Measurements from ENCODE around the gene MYOG. TPM values are rescaled to one million over a fixed set of nuclear protein-coding genes. Genes with fewer than 3 reads are reported as not detected.

MYOG gene
- total RNA-seq, 4 donors from 2014 or later: not detected

DNA sequence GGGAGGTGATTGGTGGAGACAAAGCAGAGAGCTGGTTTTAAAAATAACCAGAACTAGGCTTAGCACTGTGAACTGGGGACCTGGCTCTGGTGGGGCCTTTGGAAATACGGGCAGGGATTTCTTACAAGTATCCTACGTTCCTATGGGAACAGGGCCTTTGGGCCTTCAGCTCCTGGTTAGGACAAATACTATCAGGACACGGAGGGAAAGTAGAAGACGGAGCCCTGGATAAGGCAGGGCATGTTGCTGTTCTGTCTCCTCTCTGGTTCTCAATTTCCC lies 5.3 kb upstream of the MYOG start:
- DNase-seq: no peak
- Histone ChIP-seq H3K4me1 (no peaks in the 10 kb centered on the region), H3K4me3 (no peak overlapping the region), H3K36me3 (no peaks in the 10 kb centered on the region), H3K9me3 (peaks cover 9 to 14% of the 10 kb centered on the region in 2 donors), H3K27me3 (peaks cover 6% of the 10 kb centered on the region), H3K27ac (no peak overlapping the region)
- TF ChIP-seq POLR2A (IDR thresholded peaks at IDR 0.05) (no peak), EP300 (IDR thresholded peaks at IDR 0.05; ENCODE audit: low read depth) (no peak)
- in situ Hi-C loops (cut with MboI; ENCODE audit: low pct_ligation_motif_present in 1 of 4, low pct_unique_long_range_greater_than_20kb in 1 of 4, low sequenced_read_pairs in 3 of 4): no loop called here
- 82 to 95% methylated on average over 3 to 4 of the region's 4 CpGs for WGBS, 2 donors (ENCODE audit: low coverage in 1 of 2)
- intact Hi-C loops (cut with DNase I; ENCODE audit: low total_unique reads): no loop called here

DNA sequence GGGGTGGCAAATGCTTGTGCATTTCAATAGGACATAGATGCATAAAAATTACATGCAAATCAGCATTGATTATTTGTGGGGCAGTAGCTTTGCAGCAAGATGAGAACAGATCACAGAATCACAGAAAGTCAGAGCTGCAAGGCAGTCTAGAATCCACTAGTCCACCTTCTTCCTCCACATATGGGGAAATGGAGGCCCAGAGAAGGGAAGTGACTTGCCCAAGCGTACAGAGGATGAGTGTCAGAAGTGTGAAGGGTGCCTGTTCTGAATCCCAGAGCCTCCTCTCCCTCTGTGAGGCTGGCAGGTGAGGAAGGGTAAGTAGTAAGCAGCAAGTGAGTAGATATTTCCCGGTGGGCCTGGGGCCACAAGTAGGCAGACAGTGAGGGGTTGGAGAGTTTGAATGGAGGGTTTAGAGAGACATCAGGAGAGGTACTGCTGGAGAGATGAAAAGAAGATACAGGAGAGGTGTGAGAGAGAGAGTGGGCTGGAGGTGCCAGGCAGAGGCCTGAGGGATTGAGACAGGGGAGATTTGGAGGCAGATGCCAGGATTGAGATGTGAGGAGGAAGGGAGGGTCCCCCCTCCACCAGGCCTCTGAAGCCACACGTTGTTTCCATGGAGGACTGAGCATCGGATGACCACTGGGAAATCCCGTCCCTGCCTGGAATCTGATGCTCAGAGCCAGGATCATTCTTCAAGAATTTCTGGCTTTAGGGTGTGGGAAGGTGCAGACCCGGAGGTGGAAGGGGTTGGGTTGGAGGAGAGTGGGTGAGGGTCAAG lies 4.8 kb upstream of the MYOG start:
- no peaks in the 10 kb centered on the region for H3K4me1 ChIP-seq
- H3K9me3 ChIP-seq: peaks cover 9 to 11% of the 10 kb centered on the region in 2 donors
- H3K27me3 ChIP-seq: peaks cover 6% of the 10 kb centered on the region
- no peaks in the 10 kb centered on the region for H3K36me3 ChIP-seq
- H3K4me3 ChIP-seq: no peak overlapping the region
- TF ChIP-seq POLR2AphosphoS5 (IDR thresholded peaks at IDR 0.05) (no peak), POLR2A (IDR thresholded peaks at IDR 0.05) (no peak), EP300 (IDR thresholded peaks at IDR 0.05; ENCODE audit: low read depth) (no peak)
- TF ChIP-seq, protein P1, sequence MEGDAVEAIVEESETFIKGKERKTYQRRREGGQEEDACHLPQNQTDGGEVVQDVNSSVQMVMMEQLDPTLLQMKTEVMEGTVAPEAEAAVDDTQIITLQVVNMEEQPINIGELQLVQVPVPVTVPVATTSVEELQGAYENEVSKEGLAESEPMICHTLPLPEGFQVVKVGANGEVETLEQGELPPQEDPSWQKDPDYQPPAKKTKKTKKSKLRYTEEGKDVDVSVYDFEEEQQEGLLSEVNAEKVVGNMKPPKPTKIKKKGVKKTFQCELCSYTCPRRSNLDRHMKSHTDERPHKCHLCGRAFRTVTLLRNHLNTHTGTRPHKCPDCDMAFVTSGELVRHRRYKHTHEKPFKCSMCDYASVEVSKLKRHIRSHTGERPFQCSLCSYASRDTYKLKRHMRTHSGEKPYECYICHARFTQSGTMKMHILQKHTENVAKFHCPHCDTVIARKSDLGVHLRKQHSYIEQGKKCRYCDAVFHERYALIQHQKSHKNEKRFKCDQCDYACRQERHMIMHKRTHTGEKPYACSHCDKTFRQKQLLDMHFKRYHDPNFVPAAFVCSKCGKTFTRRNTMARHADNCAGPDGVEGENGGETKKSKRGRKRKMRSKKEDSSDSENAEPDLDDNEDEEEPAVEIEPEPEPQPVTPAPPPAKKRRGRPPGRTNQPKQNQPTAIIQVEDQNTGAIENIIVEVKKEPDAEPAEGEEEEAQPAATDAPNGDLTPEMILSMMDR (IDR thresholded peaks at IDR 0.05): no peak
- in situ Hi-C loops (cut with MboI; ENCODE audit: low pct_ligation_motif_present in 1 of 4, low pct_unique_long_range_greater_than_20kb in 1 of 4, low sequenced_read_pairs in 3 of 4) (no loop called here), intact Hi-C loops (cut with DNase I; ENCODE audit: low total_unique reads) (no loop called here)
- DNase-seq: no peak
- no peak overlapping the region for H3K27ac ChIP-seq
- WGBS, 2 donors (ENCODE audit: low coverage in 1 of 2): 69 to 100% methylated on average over 1 to 6 of the region's 6 CpGs

DNA sequence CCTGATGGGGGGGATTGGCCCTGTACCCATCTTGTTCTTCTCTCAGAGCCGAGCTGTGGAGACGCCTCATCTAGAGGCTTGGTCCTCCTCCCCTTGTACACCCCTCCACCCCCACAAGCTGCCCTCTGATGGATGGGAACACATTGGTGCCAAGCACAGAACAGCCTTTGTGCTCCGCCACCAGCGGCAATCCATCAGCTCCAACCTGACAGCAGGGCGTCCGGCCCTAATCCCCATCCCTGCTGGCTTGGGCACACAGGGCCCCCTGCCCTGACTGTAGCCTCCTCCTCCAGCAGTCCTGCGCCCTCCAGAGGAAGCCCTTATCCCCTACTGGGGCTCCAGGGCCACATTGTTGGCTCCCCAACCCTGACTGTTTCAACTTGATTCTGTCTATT lies 3.8 kb upstream of the MYOG start:
- TF ChIP-seq EP300 (IDR thresholded peaks at IDR 0.05; ENCODE audit: low read depth) (no peak), POLR2A (IDR thresholded peaks at IDR 0.05) (no peak), POLR2AphosphoS5 (IDR thresholded peaks at IDR 0.05) (no peak)
- TF ChIP-seq, protein P1 (IDR thresholded peaks at IDR 0.05): no peak
- intact Hi-C loops (cut with DNase I; ENCODE audit: low total_unique reads): no loop called here
- H3K27me3 ChIP-seq: peaks cover 6% of the 10 kb centered on the region
- peaks cover 1 to 4% of the 10 kb centered on the region in 2 donors for H3K9me3 ChIP-seq
- H3K27ac ChIP-seq: no peak overlapping the region
- no peaks in the 10 kb centered on the region for H3K4me1 ChIP-seq
- in situ Hi-C loops (cut with MboI; ENCODE audit: low pct_ligation_motif_present in 1 of 4, low pct_unique_long_range_greater_than_20kb in 1 of 4, low sequenced_read_pairs in 3 of 4): no loop called here
- 88% methylated on average over 7 of the region's 7 CpGs; no CpG with 5 or more reads in 1 of the 2 donors for WGBS, 2 donors (ENCODE audit: low coverage in 1 of 2)
- DNase-seq: no peak
- no peak overlapping the region for H3K4me3 ChIP-seq
- H3K36me3 ChIP-seq: no peaks in the 10 kb centered on the region

DNA sequence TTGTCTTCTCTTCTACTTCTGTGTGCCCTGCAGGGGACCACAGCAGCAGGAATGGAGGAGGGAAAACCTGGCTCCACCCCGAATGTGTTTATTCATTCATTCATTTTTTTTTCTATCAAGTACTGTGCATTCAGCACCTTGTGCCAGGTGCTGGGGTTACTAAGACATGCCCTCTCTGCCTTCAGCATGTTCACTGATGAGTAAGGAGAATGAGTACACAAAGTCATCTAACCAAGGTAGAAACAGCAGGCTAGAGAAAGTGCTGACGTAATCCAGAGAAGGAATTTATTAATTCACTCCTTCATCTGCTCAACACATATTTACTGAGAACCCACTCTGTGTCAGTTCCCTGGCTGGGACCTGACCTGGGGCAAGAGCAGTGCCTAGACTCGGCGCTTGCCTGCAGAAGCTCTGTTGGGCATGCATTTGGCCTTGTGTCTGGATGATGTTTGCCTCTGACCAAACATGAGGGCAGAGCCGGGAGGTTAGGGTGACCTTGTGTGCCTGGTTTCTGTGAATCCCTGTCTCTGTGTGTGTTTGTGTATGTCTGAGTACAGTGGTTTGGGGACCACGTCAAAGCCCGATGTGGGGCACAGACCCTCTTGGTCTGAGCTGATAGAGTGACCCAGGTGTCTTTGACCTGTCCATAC lies 3.3 kb upstream of the MYOG start:
- in situ Hi-C loops (cut with MboI; ENCODE audit: low pct_ligation_motif_present in 1 of 4, low pct_unique_long_range_greater_than_20kb in 1 of 4, low sequenced_read_pairs in 3 of 4) (no loop called here), intact Hi-C loops (cut with DNase I; ENCODE audit: low total_unique reads) (no loop called here)
- no peak overlapping the region for H3K27ac ChIP-seq
- 79% methylated on average over 7 of the region's 7 CpGs; no CpG with 5 or more reads in 1 of the 2 donors for WGBS, 2 donors (ENCODE audit: low coverage in 1 of 2)
- TF ChIP-seq, protein P1 (IDR thresholded peaks at IDR 0.05): no peak
- H3K4me1 ChIP-seq: no peaks in the 10 kb centered on the region
- H3K9me3 ChIP-seq: no peaks in the 10 kb centered on the region
- no peaks in the 10 kb centered on the region for H3K36me3 ChIP-seq
- no peak for DNase-seq
- no peak overlapping the region for H3K4me3 ChIP-seq
- H3K27me3 ChIP-seq: peaks cover 6% of the 10 kb centered on the region

Measured in transverse colon (tissue), 4 donors.